ENCODE results near the gene OR8D2. TPM values are rescaled to one million over a fixed set of nuclear protein-coding genes. Genes with fewer than 3 reads are reported as not detected.

Gene OR8D2
- total RNA-seq, 1 donor from 2014 or later = not detected

DNA sequence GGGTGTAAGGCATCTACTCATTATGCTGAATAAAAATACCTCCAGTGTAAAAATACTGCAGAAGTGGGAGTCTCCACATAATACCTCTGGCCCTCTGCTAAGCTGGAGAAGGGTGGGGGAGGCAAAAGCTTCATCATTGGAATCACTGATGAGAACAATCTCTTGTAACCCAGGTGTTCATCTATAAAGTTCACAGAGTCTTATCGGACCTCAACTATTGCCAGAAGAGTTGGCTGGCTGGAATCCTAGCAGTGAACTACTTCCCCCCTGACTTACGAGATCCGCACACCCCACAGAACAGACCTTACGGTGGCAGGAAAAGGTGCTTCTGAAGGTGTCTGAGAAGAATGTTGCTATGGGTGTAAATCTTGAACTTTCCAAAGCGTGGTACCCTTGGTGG, 8.7 kb downstream of the OR8D2 start:
- no peaks in the 10 kb centered on the region for H3K9me3 Mint-ChIP-seq
- intact Hi-C loops (cut with micrococcal nuclease) = no loop called here
- H3K4me1 Mint-ChIP-seq = no peaks in the 10 kb centered on the region
- no peak for DNase-seq
- no peak overlapping the region for H3K27ac Mint-ChIP-seq
- H3K4me3 Mint-ChIP-seq = no peak overlapping the region
- H3K36me3 Mint-ChIP-seq (ENCODE audit: low read depth) = no peaks in the 10 kb centered on the region
- H3K27me3 Mint-ChIP-seq = peaks cover 2% of the 10 kb centered on the region

GRCh38 chr11:124310721-124311120, 9.3 kb downstream of the OR8D2 start:
- intact Hi-C loops (cut with micrococcal nuclease) = no loop called here
- H3K4me3 Mint-ChIP-seq = no peak overlapping the region
- no peak for DNase-seq
- no peaks in the 10 kb centered on the region for H3K9me3 Mint-ChIP-seq
- H3K4me1 Mint-ChIP-seq = no peaks in the 10 kb centered on the region
- H3K27ac Mint-ChIP-seq = no peak overlapping the region
- no peaks in the 10 kb centered on the region for H3K36me3 Mint-ChIP-seq (ENCODE audit: low read depth)
- peaks cover 2% of the 10 kb centered on the region for H3K27me3 Mint-ChIP-seq

GRCh38 chr11:124307093-124307492, 12.9 kb downstream of the OR8D2 start:
- no peak for DNase-seq
- Mint-ChIP-seq H3K4me3 (no peak overlapping the region), H3K4me1 (no peaks in the 10 kb centered on the region), H3K27me3 (peaks cover 2% of the 10 kb centered on the region), H3K27ac (no peak overlapping the region), H3K9me3 (no peaks in the 10 kb centered on the region), H3K36me3 (ENCODE audit: low read depth) (no peaks in the 10 kb centered on the region)
- intact Hi-C loops (cut with micrococcal nuclease) = no loop called here

DNA sequence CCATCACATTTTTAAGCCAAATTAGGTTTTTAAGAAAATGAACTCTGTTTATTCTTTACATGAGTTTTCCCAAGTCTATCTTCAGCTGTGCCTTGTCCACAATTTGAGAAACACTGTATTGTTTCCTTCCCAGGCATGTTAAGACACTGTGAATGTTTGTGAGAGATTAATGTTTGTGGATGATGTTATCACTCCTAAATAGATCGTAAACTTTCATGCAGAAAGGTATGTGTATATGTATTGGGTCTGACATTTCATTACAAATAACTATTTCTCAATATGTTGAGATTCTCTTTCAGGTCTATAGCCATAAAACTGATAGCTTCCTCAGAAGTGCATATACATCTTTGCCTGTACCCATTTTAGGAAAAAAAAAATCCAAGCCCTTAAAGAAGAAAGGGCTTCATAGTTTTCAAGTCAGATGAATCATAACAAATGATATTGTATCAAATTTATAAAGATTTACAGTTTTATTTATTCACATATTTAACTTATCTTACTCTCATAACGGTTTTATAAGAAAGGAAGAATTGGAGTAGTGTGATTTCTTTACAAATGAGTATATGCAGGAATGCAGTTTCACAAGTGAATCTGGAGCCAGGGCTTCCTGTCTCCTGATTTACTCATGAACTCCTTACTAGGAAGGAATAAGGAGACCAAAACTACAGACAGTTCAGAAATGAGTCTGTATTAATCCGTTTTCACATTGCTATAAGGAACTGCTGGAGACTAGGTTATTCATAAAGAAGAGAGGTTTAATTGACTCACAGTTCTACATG, 17.5 kb downstream of the OR8D2 start:
- H3K27me3 Mint-ChIP-seq = peaks cover 2% of the 10 kb centered on the region
- no peak for DNase-seq
- H3K27ac Mint-ChIP-seq = no peak overlapping the region
- no peaks in the 10 kb centered on the region for H3K9me3 Mint-ChIP-seq
- H3K36me3 Mint-ChIP-seq (ENCODE audit: low read depth) = no peaks in the 10 kb centered on the region
- no peak overlapping the region for H3K4me3 Mint-ChIP-seq
- intact Hi-C loops (cut with micrococcal nuclease) = no loop called here
- no peaks in the 10 kb centered on the region for H3K4me1 Mint-ChIP-seq

DNA sequence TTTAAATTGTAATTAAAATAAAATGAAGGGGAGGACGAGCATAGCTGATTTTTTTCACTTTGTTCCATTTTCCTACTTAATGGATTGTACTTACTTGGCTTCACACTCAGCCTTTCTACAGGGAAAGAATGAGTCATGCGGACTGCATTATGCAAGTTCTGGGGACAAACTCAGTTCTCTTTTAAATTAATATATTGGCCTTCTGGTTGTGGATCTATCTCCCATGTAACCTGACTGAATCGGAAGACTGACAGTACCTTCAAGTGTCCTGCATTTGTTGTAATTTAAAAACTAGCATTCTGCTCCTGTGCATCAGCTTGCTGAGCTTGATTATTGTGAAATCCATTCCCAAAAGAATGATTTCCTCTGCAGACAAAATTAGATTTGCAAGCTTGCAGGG, 18.4 kb downstream of the OR8D2 start:
- Mint-ChIP-seq H3K4me3 (no peak overlapping the region), H3K9me3 (no peaks in the 10 kb centered on the region), H3K36me3 (ENCODE audit: low read depth) (no peaks in the 10 kb centered on the region), H3K27me3 (no peaks in the 10 kb centered on the region), H3K27ac (no peak overlapping the region), H3K4me1 (no peaks in the 10 kb centered on the region)
- intact Hi-C loops (cut with micrococcal nuclease) = no loop called here
- no peak for DNase-seq

- Mint-ChIP-seq H3K4me3 (no peak overlapping the region), H3K36me3 (ENCODE audit: low read depth) (no peaks in the 10 kb centered on the region), H3K4me1 (no peaks in the 10 kb centered on the region), H3K27me3 (no peaks in the 10 kb centered on the region), H3K9me3 (no peaks in the 10 kb centered on the region), H3K27ac (no peak overlapping the region)
- no peak for DNase-seq
- intact Hi-C loops (cut with micrococcal nuclease) = no loop called here
Observed at GRCh38 chr11:124297921-124298320, 22.1 kb downstream of the OR8D2 start.

GRCh38 chr11:124296016-124296415, 24.0 kb downstream of the OR8D2 start:
- Mint-ChIP-seq H3K4me3 (no peak overlapping the region), H3K27ac (no peak overlapping the region), H3K9me3 (no peaks in the 10 kb centered on the region), H3K27me3 (no peaks in the 10 kb centered on the region), H3K4me1 (no peaks in the 10 kb centered on the region), H3K36me3 (ENCODE audit: low read depth) (no peaks in the 10 kb centered on the region)
- DNase-seq = no peak
- intact Hi-C loops (cut with micrococcal nuclease) = no loop called here

DNA sequence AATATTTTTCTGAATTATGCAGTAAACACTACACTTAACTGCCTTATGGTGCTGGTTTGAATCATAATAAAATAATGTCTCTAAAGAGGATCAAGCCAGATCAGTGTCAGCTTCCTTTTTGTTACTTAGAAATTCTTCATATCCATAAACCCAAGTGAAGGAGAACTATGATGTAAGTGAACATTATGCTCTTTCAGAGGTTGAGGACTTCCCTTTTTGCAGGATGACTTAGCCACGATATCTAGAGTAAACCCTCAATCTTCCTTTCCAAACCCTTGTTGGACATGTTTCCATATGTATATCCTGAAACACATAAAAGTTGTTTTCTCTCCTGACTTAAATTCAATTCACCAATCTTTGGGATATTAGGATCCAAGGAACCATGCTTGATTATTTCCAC, 25.3 kb downstream of the OR8D2 start:
- intact Hi-C loops (cut with micrococcal nuclease) = no loop called here
- DNase-seq = no peak
- no peaks in the 10 kb centered on the region for H3K9me3 Mint-ChIP-seq
- no peak overlapping the region for H3K4me3 Mint-ChIP-seq
- H3K36me3 Mint-ChIP-seq (ENCODE audit: low read depth) = no peaks in the 10 kb centered on the region
- no peak overlapping the region for H3K27ac Mint-ChIP-seq
- H3K4me1 Mint-ChIP-seq = no peaks in the 10 kb centered on the region
- no peaks in the 10 kb centered on the region for H3K27me3 Mint-ChIP-seq

- H3K4me3 Mint-ChIP-seq = no peak overlapping the region
Observed at GRCh38 chr11:124285610-124286344, 34.2 kb downstream of the OR8D2 start.

GRCh38 chr11:124278261-124278660, 41.7 kb downstream of the OR8D2 start:
- Mint-ChIP-seq H3K4me3 (no peak overlapping the region), H3K9me3 (peaks cover 5% of the 10 kb centered on the region), H3K27ac (no peak overlapping the region), H3K27me3 (no peaks in the 10 kb centered on the region), H3K36me3 (ENCODE audit: low read depth) (no peaks in the 10 kb centered on the region), H3K4me1 (peaks cover 5% of the 10 kb centered on the region)
- intact Hi-C loops (cut with micrococcal nuclease) = loop anchor here (5.0 kb wide), 1 partner anchor 206 kb away; no protein-coding TSS in a partner anchor
- DNase-seq = no peak

More at GRCh38 chr11:124285610-124286344, 34.2 kb downstream of the OR8D2 start:
- Mint-ChIP-seq H3K9me3 (peaks cover 5% of the 10 kb centered on the region), H3K27ac (no peak overlapping the region), H3K36me3 (ENCODE audit: low read depth) (no peaks in the 10 kb centered on the region), H3K4me1 (no peaks in the 10 kb centered on the region), H3K27me3 (peaks cover 2% of the 10 kb centered on the region)
- DNase-seq = no peak
- intact Hi-C loops (cut with micrococcal nuclease) = no loop called here

GRCh38 chr11:124277804-124278203, 42.2 kb downstream of the OR8D2 start:
- Mint-ChIP-seq H3K27ac (no peak overlapping the region), H3K36me3 (ENCODE audit: low read depth) (no peaks in the 10 kb centered on the region), H3K27me3 (no peaks in the 10 kb centered on the region), H3K4me1 (peaks cover 5% of the 10 kb centered on the region), H3K4me3 (no peak overlapping the region), H3K9me3 (peaks cover 5% of the 10 kb centered on the region)
- intact Hi-C loops (cut with micrococcal nuclease) = loop anchor here (5.0 kb wide), 1 partner anchor 206 kb away; no protein-coding TSS in a partner anchor
- no peak for DNase-seq

- Mint-ChIP-seq H3K27ac (no peak overlapping the region), H3K27me3 (no peaks in the 10 kb centered on the region), H3K36me3 (ENCODE audit: low read depth) (no peaks in the 10 kb centered on the region), H3K9me3 (peaks cover 5% of the 10 kb centered on the region), H3K4me1 (peaks cover 5% of the 10 kb centered on the region), H3K4me3 (no peak overlapping the region)
- intact Hi-C loops (cut with micrococcal nuclease) = loop anchor here (5.0 kb wide), 1 partner anchor 205 kb away; no protein-coding TSS in a partner anchor
- no peak for DNase-seq
Observed at GRCh38 chr11:124277207-124277606, 42.8 kb downstream of the OR8D2 start.

DNA sequence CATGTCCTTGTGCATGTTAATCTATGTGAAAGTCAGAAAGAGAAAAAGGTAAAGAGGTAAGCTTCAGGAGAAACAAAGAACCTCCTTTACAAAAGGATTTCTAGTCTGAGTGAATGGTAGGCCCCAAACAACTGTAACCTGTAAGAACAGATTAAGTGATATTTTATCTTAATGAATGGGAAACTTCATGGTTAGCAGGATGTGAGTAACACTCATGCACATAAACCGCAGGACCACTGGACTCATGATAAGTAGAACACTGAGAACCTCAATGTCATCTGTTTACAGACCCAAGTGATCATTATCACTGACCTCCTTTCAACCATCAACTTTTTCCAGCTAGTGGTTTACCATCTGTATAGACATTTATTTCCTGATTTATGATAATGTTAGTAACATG, 43.9 kb downstream of the OR8D2 start:
- intact Hi-C loops (cut with micrococcal nuclease) = loop anchor here (5.0 kb wide), 1 partner anchor 204 kb away; no protein-coding TSS in a partner anchor
- H3K36me3 Mint-ChIP-seq (ENCODE audit: low read depth) = no peaks in the 10 kb centered on the region
- no peaks in the 10 kb centered on the region for H3K27me3 Mint-ChIP-seq
- H3K4me3 Mint-ChIP-seq = no peak overlapping the region
- no peak for DNase-seq
- H3K27ac Mint-ChIP-seq = no peak overlapping the region
- peaks cover 5% of the 10 kb centered on the region for H3K4me1 Mint-ChIP-seq
- no peaks in the 10 kb centered on the region for H3K9me3 Mint-ChIP-seq

GRCh38 chr11:124274000-124274399, 46.0 kb downstream of the OR8D2 start:
- no peaks in the 10 kb centered on the region for H3K27me3 Mint-ChIP-seq
- H3K9me3 Mint-ChIP-seq = no peaks in the 10 kb centered on the region
- no peaks in the 10 kb centered on the region for H3K36me3 Mint-ChIP-seq (ENCODE audit: low read depth)
- no peak overlapping the region for H3K4me3 Mint-ChIP-seq
- H3K4me1 Mint-ChIP-seq = peaks cover 5% of the 10 kb centered on the region
- intact Hi-C loops (cut with micrococcal nuclease) = no loop called here
- no peak for DNase-seq
- H3K27ac Mint-ChIP-seq = no peak overlapping the region
